ENCODE data around the gene NXNL2. TPM values are rescaled to one million over a fixed set of nuclear protein-coding genes. Genes with fewer than 3 reads are reported as not detected.

Gene NXNL2
- total RNA-seq, 1 experiment from 2014 or later, result 2.2 TPM

GRCh38 chr9:88503845-88504764 is 30.9 kb upstream of the NXNL2 start (continued):
- TF ChIP-seq, protein P1, sequence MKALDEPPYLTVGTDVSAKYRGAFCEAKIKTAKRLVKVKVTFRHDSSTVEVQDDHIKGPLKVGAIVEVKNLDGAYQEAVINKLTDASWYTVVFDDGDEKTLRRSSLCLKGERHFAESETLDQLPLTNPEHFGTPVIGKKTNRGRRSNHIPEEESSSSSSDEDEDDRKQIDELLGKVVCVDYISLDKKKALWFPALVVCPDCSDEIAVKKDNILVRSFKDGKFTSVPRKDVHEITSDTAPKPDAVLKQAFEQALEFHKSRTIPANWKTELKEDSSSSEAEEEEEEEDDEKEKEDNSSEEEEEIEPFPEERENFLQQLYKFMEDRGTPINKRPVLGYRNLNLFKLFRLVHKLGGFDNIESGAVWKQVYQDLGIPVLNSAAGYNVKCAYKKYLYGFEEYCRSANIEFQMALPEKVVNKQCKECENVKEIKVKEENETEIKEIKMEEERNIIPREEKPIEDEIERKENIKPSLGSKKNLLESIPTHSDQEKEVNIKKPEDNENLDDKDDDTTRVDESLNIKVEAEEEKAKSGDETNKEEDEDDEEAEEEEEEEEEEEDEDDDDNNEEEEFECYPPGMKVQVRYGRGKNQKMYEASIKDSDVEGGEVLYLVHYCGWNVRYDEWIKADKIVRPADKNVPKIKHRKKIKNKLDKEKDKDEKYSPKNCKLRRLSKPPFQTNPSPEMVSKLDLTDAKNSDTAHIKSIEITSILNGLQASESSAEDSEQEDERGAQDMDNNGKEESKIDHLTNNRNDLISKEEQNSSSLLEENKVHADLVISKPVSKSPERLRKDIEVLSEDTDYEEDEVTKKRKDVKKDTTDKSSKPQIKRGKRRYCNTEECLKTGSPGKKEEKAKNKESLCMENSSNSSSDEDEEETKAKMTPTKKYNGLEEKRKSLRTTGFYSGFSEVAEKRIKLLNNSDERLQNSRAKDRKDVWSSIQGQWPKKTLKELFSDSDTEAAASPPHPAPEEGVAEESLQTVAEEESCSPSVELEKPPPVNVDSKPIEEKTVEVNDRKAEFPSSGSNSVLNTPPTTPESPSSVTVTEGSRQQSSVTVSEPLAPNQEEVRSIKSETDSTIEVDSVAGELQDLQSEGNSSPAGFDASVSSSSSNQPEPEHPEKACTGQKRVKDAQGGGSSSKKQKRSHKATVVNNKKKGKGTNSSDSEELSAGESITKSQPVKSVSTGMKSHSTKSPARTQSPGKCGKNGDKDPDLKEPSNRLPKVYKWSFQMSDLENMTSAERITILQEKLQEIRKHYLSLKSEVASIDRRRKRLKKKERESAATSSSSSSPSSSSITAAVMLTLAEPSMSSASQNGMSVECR (CRISPR knock-in tag; IDR thresholded peaks at IDR 0.05; ENCODE audit: borderline replicate concordance), result no peak
- no peak for TF ChIP-seq TEAD4 (CRISPR knock-in tag; IDR thresholded peaks at IDR 0.05)
- TF ChIP-seq USF2 (CRISPR knock-in tag; IDR thresholded peaks at IDR 0.05), result no peak
- TF ChIP-seq SOX15 (CRISPR knock-in tag; IDR thresholded peaks at IDR 0.05), result no peak
- TF ChIP-seq, protein P2, sequence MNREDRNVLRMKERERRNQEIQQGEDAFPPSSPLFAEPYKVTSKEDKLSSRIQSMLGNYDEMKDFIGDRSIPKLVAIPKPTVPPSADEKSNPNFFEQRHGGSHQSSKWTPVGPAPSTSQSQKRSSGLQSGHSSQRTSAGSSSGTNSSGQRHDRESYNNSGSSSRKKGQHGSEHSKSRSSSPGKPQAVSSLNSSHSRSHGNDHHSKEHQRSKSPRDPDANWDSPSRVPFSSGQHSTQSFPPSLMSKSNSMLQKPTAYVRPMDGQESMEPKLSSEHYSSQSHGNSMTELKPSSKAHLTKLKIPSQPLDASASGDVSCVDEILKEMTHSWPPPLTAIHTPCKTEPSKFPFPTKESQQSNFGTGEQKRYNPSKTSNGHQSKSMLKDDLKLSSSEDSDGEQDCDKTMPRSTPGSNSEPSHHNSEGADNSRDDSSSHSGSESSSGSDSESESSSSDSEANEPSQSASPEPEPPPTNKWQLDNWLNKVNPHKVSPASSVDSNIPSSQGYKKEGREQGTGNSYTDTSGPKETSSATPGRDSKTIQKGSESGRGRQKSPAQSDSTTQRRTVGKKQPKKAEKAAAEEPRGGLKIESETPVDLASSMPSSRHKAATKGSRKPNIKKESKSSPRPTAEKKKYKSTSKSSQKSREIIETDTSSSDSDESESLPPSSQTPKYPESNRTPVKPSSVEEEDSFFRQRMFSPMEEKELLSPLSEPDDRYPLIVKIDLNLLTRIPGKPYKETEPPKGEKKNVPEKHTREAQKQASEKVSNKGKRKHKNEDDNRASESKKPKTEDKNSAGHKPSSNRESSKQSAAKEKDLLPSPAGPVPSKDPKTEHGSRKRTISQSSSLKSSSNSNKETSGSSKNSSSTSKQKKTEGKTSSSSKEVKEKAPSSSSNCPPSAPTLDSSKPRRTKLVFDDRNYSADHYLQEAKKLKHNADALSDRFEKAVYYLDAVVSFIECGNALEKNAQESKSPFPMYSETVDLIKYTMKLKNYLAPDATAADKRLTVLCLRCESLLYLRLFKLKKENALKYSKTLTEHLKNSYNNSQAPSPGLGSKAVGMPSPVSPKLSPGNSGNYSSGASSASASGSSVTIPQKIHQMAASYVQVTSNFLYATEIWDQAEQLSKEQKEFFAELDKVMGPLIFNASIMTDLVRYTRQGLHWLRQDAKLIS (CRISPR knock-in tag; IDR thresholded peaks at IDR 0.05; ENCODE audit: borderline replicate concordance), result no peak

- Mint-ChIP-seq H3K27ac (no peak overlapping the region), H3K4me3 (no peak overlapping the region), H3K4me1 (peaks cover 15% of the 10 kb centered on the region)
These were observed 26.7 kb upstream of the NXNL2 start for GRCh38 chr9:88508326-88508725.

More at GRCh38 chr9:88508326-88508725, 26.7 kb upstream of the NXNL2 start:
- ATAC-seq, result no peak
- Mint-ChIP-seq H3K27me3 (ENCODE audit: low read depth) (no peaks in the 10 kb centered on the region; the same call in 1 of the 2 replicates), H3K36me3 (peaks cover 12% of the 10 kb centered on the region), H3K9me3 (peaks cover 17% of the 10 kb centered on the region)
- ChIA-PET POLR2A (no interaction called here), CTCF (no interaction called here)
- TF ChIP-seq, protein P2 (CRISPR knock-in tag; IDR thresholded peaks at IDR 0.05; ENCODE audit: borderline replicate concordance), result no peak
- TF ChIP-seq SP1 (CRISPR knock-in tag; conservative IDR thresholded peaks at IDR 0.05) (no peak), GABPB1 (CRISPR knock-in tag; IDR thresholded peaks at IDR 0.05) (no peak), ZNF138 (CRISPR knock-in tag; conservative IDR thresholded peaks at IDR 0.05) (no peak), OVOL2 (CRISPR knock-in tag; IDR thresholded peaks at IDR 0.05; ENCODE audit: borderline replicate concordance) (no peak), RELA (CRISPR knock-in tag; IDR thresholded peaks at IDR 0.05; ENCODE audit: borderline replicate concordance) (no peak)
- TF ChIP-seq, protein P3, sequence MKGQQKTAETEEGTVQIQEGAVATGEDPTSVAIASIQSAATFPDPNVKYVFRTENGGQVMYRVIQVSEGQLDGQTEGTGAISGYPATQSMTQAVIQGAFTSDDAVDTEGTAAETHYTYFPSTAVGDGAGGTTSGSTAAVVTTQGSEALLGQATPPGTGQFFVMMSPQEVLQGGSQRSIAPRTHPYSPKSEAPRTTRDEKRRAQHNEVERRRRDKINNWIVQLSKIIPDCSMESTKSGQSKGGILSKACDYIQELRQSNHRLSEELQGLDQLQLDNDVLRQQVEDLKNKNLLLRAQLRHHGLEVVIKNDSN (CRISPR knock-in tag; IDR thresholded peaks at IDR 0.05), result no peak
- TF ChIP-seq, protein P4, sequence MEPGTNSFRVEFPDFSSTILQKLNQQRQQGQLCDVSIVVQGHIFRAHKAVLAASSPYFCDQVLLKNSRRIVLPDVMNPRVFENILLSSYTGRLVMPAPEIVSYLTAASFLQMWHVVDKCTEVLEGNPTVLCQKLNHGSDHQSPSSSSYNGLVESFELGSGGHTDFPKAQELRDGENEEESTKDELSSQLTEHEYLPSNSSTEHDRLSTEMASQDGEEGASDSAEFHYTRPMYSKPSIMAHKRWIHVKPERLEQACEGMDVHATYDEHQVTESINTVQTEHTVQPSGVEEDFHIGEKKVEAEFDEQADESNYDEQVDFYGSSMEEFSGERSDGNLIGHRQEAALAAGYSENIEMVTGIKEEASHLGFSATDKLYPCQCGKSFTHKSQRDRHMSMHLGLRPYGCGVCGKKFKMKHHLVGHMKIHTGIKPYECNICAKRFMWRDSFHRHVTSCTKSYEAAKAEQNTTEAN (CRISPR knock-in tag; IDR thresholded peaks at IDR 0.05), result no peak
- TF ChIP-seq, protein P5, sequence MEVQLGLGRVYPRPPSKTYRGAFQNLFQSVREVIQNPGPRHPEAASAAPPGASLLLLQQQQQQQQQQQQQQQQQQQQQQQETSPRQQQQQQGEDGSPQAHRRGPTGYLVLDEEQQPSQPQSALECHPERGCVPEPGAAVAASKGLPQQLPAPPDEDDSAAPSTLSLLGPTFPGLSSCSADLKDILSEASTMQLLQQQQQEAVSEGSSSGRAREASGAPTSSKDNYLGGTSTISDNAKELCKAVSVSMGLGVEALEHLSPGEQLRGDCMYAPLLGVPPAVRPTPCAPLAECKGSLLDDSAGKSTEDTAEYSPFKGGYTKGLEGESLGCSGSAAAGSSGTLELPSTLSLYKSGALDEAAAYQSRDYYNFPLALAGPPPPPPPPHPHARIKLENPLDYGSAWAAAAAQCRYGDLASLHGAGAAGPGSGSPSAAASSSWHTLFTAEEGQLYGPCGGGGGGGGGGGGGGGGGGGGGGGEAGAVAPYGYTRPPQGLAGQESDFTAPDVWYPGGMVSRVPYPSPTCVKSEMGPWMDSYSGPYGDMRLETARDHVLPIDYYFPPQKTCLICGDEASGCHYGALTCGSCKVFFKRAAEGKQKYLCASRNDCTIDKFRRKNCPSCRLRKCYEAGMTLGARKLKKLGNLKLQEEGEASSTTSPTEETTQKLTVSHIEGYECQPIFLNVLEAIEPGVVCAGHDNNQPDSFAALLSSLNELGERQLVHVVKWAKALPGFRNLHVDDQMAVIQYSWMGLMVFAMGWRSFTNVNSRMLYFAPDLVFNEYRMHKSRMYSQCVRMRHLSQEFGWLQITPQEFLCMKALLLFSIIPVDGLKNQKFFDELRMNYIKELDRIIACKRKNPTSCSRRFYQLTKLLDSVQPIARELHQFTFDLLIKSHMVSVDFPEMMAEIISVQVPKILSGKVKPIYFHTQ (CRISPR knock-in tag; IDR thresholded peaks at IDR 0.05), result no peak
- DNase-seq (ENCODE audit: low spot score), result no peak

Data from WTC11 (cell line).